AG20443 (cell line): ENCODE measurements around the gene SNPH.

ENCODE experiments used
- DNase-seq: peaks from one replicate; pipeline ENCODE4 v3.0.0; 2012; ENCODE audit warnings: low spot score, mixed read lengths

Gene SNPH

DNA sequence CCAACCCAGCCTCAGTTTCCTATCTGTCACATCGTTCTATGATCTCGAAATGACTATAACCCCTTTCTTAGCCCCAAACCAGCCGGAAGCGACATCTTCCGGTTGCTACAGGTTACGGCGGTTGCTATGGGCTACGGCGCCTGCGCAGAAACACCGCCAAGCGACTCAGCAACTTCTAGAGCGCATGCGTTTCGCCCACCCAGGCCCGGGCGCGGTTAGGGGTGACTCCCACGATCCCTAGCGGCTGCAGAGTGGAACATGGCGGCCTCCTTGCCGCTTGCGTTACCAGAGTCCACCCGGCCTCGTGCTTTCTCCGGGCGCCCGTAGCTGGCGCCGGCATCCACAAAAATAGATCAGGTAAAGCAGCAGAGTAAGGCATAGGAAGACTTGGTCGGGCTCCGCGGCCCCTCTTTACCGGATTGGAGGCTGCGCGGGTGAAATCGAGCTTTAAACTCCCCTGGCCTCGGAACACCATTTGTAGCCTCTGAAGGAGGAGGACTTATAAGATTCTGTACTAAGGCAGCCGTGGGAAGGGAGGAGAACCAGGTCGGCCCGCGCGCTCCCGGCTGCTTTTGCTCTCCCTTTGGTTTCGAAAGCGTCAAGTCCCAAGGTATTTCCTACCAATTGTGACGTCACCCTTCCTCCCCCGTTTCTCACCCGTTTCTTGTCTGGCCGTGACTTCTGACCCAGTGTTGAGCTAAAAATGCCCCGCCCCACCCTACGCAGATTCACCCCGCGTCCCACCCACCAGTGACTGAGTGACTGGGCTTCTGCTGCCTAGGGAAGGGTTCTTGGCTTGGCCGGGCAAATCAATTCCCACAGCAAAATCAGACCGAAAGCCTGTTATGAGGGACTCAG, 59.3 kb downstream of the SNPH start:
- DNase-seq: peak; percentile 100

DNA sequence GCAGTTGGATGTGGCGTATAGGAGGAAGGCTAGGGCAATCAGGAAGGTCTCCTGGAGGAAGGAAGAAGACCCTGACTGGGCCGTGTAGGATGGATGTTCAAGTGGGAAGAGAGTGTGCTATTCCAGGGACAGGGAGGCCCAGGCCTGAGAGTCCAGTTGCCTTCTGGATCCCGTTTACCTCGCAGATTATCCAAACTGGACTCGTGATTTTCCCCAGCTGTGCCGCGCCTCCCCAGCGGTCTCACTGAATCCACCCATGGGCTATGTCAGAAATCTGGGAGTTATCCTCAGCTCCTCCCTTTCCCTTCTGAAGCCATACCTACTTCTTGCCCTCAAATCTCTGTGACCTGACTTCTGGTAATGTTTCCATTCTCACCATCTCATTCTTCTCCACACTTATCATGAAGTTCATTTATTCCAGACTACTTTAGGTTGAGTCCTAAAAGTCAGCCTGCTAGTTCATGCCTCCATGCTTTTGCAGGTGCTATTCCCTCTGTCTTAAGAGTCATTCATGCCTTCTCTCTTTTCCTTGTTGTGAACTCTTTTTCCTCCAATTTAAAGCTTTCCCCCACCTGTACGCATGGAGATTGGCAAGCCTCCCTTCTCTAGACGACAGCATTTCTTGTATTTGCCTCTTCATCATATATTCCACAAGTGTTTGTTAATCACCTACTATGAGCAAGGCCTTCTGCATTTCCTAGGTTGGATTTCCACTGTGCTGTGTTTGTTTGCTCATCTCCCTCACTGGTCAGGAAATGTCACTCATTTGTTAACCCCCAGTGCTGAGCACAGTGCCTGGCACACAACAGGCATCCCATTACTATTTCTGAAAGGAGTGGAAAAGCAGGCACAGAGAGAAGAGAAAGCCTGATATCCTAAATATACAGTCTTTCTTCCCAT, 60.2 kb downstream of the SNPH start:
- DNase-seq: peak; percentile 46

DNA sequence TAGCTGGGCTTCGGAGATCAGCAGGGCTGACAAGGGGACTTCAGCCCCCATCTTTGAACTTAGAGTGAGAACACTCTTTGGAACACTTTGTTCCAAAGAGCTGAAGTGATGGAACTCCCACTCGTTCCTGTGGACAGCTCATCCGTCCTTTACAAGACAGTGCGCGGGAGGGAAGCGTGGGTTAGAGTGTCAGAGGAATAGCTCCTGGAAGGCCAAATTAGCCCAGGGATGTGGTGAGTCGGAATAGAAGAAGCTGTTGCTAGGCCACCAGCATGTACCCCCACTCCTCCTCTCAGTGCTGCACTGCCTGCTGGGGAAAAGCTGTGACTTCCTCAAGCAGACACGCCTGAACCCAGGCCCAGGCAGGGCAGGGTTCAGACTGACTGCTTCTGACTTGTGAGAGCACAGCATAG, 61.2 kb downstream of the SNPH start:
- peak; percentile 39 for DNase-seq

DNA sequence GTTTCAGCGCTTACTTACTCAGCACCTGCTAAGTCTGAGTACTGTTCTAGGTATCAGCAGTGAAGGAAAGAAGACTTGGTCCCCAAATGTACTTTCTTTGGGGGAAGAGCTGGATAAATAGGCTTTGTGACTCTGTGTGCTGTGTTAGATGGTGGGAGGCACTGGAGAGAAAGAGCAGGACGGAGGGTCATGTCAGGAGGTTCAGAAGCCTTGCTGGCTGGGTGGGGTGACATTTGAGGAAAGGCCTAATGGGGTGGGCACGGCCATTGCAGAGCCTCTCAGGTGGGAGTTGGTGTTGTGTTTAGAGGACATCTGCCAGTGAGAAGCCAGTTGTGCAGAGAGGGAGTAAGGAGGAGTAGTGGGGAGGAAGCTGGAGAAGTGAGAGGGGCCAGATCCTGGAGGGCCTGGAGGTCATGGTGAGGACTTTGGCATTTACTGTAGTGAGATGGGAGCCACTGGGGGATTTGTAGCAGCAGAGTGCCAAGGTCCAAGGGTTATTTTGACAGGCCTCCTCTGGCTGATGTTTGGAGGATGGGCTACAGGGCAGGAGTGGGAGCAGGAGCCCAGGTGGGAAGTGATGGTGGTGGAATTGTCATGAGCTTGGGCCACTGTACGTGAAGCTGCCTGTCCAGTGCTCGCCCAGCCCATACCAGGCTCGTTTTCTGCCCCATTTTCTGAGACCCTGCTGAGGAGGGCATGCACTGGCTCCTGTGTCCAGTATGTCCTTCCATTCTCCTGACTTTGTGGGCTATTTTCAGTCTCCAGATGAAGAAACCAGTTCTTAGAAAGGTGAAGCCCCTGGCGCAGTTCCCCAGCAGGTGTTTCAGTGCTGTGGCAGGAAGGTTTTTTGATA, 62.0 kb downstream of the SNPH start:
- peak; percentile 2 for DNase-seq

DNA sequence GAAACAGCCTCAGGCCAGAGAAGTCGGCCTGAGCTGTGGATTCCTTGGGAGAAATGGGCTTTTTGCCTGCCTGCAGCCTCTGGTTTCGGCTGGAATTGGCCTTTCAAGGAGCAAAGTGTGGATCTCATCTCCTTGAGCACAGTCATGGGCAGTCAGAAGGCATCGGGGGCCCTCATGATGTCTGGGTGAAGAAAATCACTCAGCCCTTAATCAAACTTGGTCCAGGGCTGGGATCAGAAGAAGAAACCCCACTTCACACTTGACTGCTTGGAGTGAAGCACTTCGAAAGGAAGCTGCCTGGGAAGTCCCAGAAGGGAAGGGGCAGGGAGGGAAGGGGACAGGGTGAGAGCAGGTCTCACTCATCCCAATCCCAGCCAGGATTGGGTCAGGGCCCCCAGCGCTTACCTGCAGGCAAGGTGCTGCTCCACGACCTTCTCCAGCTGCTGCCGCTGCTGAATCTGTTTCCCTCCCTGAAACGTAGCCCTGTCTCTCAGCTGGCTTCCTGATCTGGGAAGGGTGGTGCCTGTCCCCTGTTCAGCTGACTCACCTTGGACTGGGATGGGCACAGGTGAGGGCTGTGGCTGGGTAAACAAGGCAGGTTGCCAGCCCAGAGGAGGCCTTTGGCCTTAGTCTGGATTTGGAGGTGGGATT, 62.7 kb downstream of the SNPH start, which contains the start of gene SDCBP2:
Gene SDCBP2 (minus strand): TSS at position 460 of the 651 bp plus-strand sequence. CDS start 8,723 bp downstream, outside the sequence.
- peak; percentile 4 for DNase-seq

DNA sequence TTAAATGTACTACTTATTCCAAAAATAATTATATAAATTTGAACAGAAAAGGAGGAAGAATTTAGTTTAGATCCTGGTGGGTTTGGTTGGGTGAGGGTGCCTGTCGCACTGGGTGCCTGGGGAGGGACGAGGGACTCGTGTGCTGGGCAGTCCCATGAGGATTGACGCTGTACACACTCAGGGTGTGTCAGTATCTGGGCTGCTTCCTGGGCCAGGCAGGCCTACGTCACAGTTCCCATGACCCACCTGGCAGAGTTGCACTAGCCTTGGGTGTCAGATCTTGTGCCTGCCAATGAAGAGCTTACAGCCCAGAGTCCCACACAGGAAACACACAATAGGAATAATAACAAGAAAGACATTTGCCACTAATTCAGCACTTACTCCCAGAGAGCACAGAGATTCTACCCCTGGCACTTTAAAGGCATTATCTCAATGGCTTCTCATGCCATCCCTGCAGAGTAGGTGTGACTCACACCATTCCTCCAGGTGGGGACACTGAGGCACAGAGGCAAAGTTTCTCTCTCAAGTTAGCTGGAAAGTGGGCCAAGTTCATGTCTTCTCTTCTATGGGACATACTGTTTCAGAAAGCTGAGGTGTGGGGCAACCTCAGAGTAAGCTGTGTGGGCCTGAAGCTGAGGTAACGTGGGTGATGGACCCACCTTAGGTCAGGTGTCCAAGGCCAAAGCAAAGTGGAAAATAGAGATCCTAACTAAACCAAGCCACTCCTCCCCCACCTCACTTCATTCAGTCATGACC, 64.2 kb downstream of the SNPH start:
- DNase-seq: peak; percentile 16

GRCh38 chr20:1331101-1331500, 65.0 kb downstream of the SNPH start:
- peak; percentile 2 for DNase-seq

GRCh38 chr20:1331801-1332453, 65.8 kb downstream of the SNPH start:
- no peak for DNase-seq

DNA sequence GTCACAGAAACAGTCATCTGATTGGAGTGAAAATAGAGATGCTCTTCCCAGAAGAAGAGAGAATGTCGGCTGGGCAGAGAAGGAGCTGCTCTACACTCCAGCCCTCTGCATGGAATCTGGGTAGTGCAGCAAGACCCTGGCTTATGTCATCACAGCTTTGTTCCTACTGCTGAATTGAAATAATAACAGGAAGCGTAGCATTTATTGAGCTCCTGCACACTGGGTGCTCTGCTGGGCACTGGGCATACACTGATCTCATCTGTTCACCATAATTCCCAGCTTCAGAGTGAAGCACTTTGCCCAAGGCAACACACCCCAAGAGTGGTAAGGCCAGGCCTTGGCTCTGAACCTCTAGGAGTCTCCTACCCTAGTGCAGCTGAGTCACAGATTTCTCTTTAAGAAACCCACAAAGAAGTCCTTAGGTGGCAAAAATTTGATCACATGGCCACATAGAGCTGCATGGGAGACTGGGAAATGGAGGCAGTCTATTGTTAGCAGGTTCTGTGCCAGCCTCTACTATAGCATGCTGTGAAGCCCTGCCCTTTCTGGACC, 66.7 kb downstream of the SNPH start:
- DNase-seq: peak; percentile 1

DNA sequence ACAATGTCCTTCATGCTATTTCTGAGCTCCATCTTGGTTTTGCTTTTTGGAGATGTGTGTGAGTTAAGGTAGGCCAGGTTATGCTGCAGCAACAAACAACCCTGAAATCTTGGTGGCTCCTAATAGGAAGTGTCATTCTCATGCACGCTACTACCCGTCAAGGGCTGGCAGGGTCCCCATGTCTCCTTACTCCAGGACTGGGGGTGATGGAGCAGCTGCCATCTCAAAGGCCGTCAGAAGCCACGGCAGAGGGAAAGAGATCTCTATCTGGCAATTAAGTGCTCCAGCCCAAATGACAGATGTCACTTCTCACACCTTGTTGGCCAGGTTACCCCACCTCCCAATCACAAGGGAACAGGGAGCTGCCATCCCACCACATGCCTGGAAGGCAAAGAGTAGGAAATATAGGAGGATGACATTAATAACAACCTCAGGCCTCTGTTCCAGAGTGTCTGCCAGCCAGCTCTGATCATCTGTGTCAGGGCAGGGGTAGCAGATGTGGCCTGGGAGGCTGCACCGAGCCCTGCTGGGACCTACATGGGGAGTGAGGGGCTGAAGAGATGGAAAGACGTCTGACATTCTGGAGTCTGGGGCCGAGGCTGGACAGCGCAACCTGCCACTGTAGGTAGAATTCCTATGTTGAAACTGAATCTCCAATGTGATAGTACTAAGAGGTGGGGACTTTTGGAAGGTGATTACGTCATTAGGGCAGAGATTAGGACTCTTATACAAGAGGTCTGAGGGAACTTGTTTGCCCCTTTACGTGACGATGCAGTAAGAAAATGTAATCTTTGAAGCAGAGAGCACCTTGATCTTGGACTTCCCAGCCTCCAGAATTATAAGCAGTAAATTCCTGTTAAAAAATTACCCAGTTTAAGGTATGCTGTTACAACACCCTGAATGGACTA, 67.6 kb downstream of the SNPH start:
- DNase-seq: peak; percentile 1

DNA sequence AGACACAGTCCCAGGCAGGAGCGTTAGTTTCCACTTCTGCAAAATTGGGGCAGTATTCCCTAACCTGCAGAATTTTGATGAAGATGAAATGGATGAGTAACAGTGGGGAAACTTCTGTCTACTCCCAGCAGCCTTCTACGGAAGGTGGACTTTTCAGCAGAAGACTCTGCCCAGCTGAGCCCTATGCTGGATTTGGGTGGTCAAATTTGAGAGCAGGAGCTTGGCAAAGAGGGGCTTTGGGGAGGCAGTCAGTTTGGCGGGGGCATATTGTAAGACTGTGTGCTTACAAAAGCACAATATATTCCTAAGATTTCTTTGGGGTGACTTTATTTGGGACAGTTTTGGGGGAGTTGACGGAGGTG, 68.3 kb downstream of the SNPH start:
- no peak for DNase-seq

GRCh38 chr20:1334761-1335160, 68.7 kb downstream of the SNPH start:
- DNase-seq: no peak

DNA sequence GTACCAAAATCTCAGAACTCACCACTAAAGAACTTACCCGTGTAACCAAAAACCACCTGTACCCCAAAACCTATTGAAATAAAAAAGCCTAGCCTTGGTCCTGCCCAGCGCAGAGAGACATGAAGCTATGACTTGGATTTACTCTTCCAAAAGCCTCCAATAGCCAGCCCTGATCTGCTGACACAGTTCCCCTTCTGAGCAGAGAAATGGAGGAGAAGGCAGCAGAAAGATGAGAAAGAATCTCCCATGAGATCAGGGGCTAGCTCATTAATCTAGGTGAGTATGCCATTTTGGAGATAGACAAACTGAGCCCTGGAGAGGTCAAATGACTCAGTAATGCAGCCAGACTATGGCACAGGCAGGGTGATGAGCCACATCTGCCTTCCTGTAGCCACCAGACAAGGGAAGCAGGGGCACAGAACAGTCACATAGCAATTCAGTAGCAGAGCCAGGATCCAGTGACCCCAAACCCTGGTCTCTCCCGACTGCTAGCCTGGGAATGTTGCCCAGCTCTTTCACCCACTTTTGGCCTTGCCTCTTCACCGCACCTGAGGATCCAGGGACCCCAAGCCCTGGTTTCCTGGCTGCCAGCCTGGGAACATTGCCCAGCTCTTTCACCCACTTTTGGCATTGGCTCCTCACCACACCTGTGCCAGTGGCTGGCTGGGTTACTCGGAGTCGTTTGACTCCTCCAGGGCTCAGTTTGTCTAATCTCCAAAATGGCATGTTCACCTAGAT, 70.0 kb downstream of the SNPH start:
- no peak for DNase-seq

DNA sequence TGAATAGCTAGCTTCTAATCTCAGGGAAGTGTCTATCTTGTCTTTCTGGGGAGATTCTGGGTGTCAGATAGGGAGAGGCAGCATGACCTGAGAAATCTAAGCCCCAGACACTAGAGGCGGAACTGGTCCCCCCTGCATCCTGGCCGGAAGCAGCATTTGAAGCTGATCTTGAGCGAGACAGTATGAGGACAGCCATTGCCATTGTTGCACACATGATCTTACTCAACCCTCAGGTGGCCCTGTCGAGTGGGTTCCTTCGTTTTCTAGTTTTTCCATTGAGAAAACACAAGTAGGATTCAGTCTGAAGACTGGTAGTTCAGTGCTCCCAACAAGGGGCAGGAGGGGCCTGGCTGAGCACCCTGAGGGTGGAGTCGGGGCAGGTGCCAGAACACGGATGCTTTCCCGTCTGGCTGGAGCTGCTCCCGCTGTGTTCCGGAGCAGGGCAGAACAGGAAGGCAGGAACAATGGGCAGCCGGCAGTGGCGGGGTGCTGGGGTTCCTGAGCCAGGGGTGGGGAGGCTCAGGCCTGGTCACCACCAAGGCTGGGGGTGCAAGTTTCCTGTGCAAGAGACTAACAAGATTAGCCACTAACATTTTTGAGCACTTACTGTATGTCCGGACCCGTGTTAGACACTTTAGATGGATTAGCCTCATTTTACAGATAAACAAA, 70.7 kb downstream of the SNPH start:
- peak; percentile 54 for DNase-seq

- no peak for DNase-seq
Measured at GRCh38 chr20:1337441-1337840, 71.3 kb downstream of the SNPH start.

GRCh38 chr20:1338096-1338495, 72.0 kb downstream of the SNPH start:
- no peak for DNase-seq

GRCh38 chr20:1338801-1339200, 72.7 kb downstream of the SNPH start:
- DNase-seq: peak; percentile 50
